H9 (cell line): ENCODE results near the gene SCNN1B. TPM values are rescaled to one million over a fixed set of nuclear protein-coding genes. Genes with fewer than 3 reads are reported as not detected.

Experiments
- DNase-seq: peaks from one replicate; pipeline ENCODE4 v3.0.0-alpha.2; 2017
- H2AFZ ChIP-seq: one replicate; pipeline ENCODE4 v1.6.1; 2013; ENCODE audit warnings: mild to moderate bottlenecking, low read length, control low read depth, moderate library complexity
- H2AK5ac ChIP-seq: 2 replicates; pipeline ENCODE4 v1.6.1; 2013; ENCODE audit warnings: low read length, control low read depth, mixed read lengths; ENCODE audit not compliant: insufficient read length
- H2BK120ac ChIP-seq: one replicate; pipeline ENCODE4 v1.6.1; 2013; ENCODE audit warnings: low read depth, mild to moderate bottlenecking, low read length, control low read depth, inconsistent platforms; ENCODE audit not compliant: poor library complexity, severe bottlenecking
- H2BK12ac ChIP-seq: 2 replicates; pipeline ENCODE4 v1.6.1; 2013; ENCODE audit warnings: low read length, control low read depth, mixed read lengths, low read depth; ENCODE audit not compliant: insufficient read length
- H2BK15ac ChIP-seq: 2 replicates; pipeline ENCODE4 v1.6.1; 2013; ENCODE audit warnings: low read depth, low read length, control low read depth
- H2BK20ac ChIP-seq: one replicate; pipeline ENCODE4 v1.6.1; 2013; ENCODE audit warnings: low read depth, mild to moderate bottlenecking, low read length, control low read depth, inconsistent platforms; ENCODE audit not compliant: poor library complexity, severe bottlenecking
- H2BK5ac ChIP-seq: 2 replicates; pipeline ENCODE4 v1.6.1; 2013; ENCODE audit warnings: low read length, control low read depth, mixed read lengths; ENCODE audit not compliant: insufficient read length
- H3K14ac ChIP-seq: 2 replicates; pipeline ENCODE4 v1.6.1; 2013; ENCODE audit warnings: low read length, control low read depth; ENCODE audit not compliant: insufficient read depth
- H3K18ac ChIP-seq: 2 replicates; pipeline ENCODE4 v1.6.1; 2013; ENCODE audit warnings: low read depth, mild to moderate bottlenecking, mixed read lengths, low read length, control low read depth; ENCODE audit not compliant: insufficient read length
- H3K23ac ChIP-seq: 2 replicates; pipeline ENCODE4 v1.6.1; 2013; ENCODE audit warnings: low read length, control low read depth, mixed read lengths, low read depth; ENCODE audit not compliant: insufficient read length
- H3K23me2 ChIP-seq: 2 replicates; pipeline ENCODE4 v1.6.1; 2013; ENCODE audit warnings: low read depth, mild to moderate bottlenecking, mixed read lengths, low read length, control low read depth; ENCODE audit not compliant: insufficient read length, poor library complexity, severe bottlenecking
- H3K27ac ChIP-seq: 2 replicates; pipeline ENCODE4 v1.5.1; 2013; ENCODE audit warnings: low read length, control low read depth, mixed read lengths, low read depth; ENCODE audit not compliant: insufficient read length
- H3K27me3 ChIP-seq: 2 replicates; pipeline ENCODE4 v1.6.1; 2013; ENCODE audit warnings: low read length, control low read depth, inconsistent platforms; ENCODE audit not compliant: insufficient read depth
- H3K4ac ChIP-seq: 2 replicates; pipeline ENCODE4 v1.6.1; 2013; ENCODE audit warnings: low read depth, mild to moderate bottlenecking, control low read depth, inconsistent platforms, low read length, moderate library complexity
- H3K4me1 ChIP-seq: 2 replicates; pipeline ENCODE4 v1.6.1; 2013; ENCODE audit warnings: low read length, control low read depth, inconsistent platforms; ENCODE audit not compliant: insufficient read depth
- H3K4me2 ChIP-seq: 2 replicates; pipeline ENCODE4 v1.6.1; 2013; ENCODE audit warnings: low read length, control low read depth, mixed read lengths; ENCODE audit not compliant: insufficient read length, insufficient read depth
- H3K56ac ChIP-seq: 2 replicates; pipeline ENCODE4 v1.6.1; 2013; ENCODE audit warnings: low read depth, mild to moderate bottlenecking, mixed read lengths, low read length, control low read depth; ENCODE audit not compliant: insufficient read length
- H3K79me1 ChIP-seq: 2 replicates; pipeline ENCODE4 v1.6.1; 2013; ENCODE audit warnings: low read depth, mild to moderate bottlenecking, moderate library complexity, low read length, control low read depth, inconsistent platforms; ENCODE audit not compliant: insufficient read depth, poor library complexity, severe bottlenecking
- H3K79me2 ChIP-seq: 2 replicates; pipeline ENCODE4 v1.6.1; 2013; ENCODE audit warnings: low read length, control low read depth, inconsistent platforms; ENCODE audit not compliant: insufficient read depth
- H3K9ac ChIP-seq: 2 replicates; pipeline ENCODE4 v1.6.1; 2013; ENCODE audit warnings: low read length, control low read depth, mixed read lengths; ENCODE audit not compliant: insufficient read length; ENCODE audit errors: extremely low read depth
- H3K9me3 ChIP-seq: one replicate; pipeline ENCODE4 v1.6.1; 2013; ENCODE audit warnings: low read depth, low read length, inconsistent platforms; ENCODE audit not compliant: control insufficient read depth
- H3T11ph ChIP-seq: one replicate; pipeline ENCODE4 v1.6.1; 2013; ENCODE audit warnings: mild to moderate bottlenecking, low read length, control low read depth, inconsistent platforms
- H4K20me1 ChIP-seq: one replicate; pipeline ENCODE4 v1.6.1; 2013; ENCODE audit not compliant: control insufficient read depth, insufficient read length, insufficient read depth
- H4K5ac ChIP-seq: 2 replicates; pipeline ENCODE4 v1.6.1; 2013; ENCODE audit warnings: low read depth, mild to moderate bottlenecking, mixed read lengths, low read length, control low read depth; ENCODE audit not compliant: insufficient read length
- H4K8ac ChIP-seq: replicated peaks from 2 replicates; pipeline ENCODE4 v1.6.1; 2013; ENCODE audit warnings: low read length, control low read depth, mixed read lengths, low read depth; ENCODE audit not compliant: insufficient read length
- H4K91ac ChIP-seq: 2 replicates; pipeline ENCODE4 v1.6.1; 2013; ENCODE audit warnings: low read depth, mild to moderate bottlenecking, moderate library complexity, mixed read lengths, low read length, control low read depth; ENCODE audit not compliant: insufficient read length
- H3K27ac Mint-ChIP-seq, 3 experiments: 2 replicates in 2 of 3; 3 replicates in 1 of 3; pipeline ENCODE4 v1.8.0; 2020 to 2021; ENCODE audit warnings: mixed read lengths in 3 of 3, mild to moderate bottlenecking in 1 of 3, moderate library complexity in 1 of 3
- H3K27me3 Mint-ChIP-seq: 2 replicates; pipeline ENCODE4 v1.8.0; 2021; ENCODE audit warnings: low read depth, mild to moderate bottlenecking, moderate library complexity, mixed read lengths
- H3K36me3 Mint-ChIP-seq, 3 experiments: 2 replicates in 2 of 3; 3 replicates in 1 of 3; pipeline ENCODE4 v1.8.0; 2020 to 2021; ENCODE audit warnings: low read depth in 3 of 3, mixed read lengths in 3 of 3; ENCODE audit not compliant: insufficient read depth in 1 of 3
- H3K4me1 Mint-ChIP-seq, 2 experiments: 2 replicates each; pipeline ENCODE4 v1.8.0; 2020; ENCODE audit warnings: mixed read lengths in 2 of 2
- H3K4me3 Mint-ChIP-seq, 2 experiments: 2 replicates in 1 of 2; 3 replicates in 1 of 2; pipeline ENCODE4 v1.8.0; 2020 to 2021; ENCODE audit warnings: mild to moderate bottlenecking in 2 of 2, mixed read lengths in 2 of 2, moderate library complexity in 1 of 2
- H3K9me3 Mint-ChIP-seq, 2 experiments: 2 replicates in 1 of 2; 3 replicates in 1 of 2; pipeline ENCODE4 v1.8.0; 2020; ENCODE audit warnings: mild to moderate bottlenecking in 2 of 2, mixed read lengths in 2 of 2, moderate library complexity in 1 of 2
- CTCF ChIP-seq: fragments of 200-600 bp; sonication (generic); conservative IDR thresholded peaks from 3 replicates; pipeline ENCODE4 v1.8.0; 2021; ENCODE audit warnings: antibody characterized with exemption, mild to moderate bottlenecking
- WGBS: extraction: QIAGEN DNeasy Blood & Tissue Kit; methylation state at CpG from one replicate; pipeline ENCODE4 v1.1.7; 2013; ENCODE audit warnings: missing lambda C conversion rate, low lambda C conversion rate, mixed read lengths; ENCODE audit not compliant: insufficient read length; ENCODE audit errors: extremely low coverage; 5-methylcytosine and 5-hydroxymethylcytosine counted together
- total RNA-seq: library from RNA; stranded (reverse); gene quantifications from 2 replicates; pipeline ENCODE4 v1.2.1, GENCODE V29; 2021

Gene SCNN1B
- total RNA-seq, 1 experiment from 2014 or later = 0.11 TPM

GRCh38 chr16:23401139-23401538 lies 99.0 kb downstream of the SCNN1B start:
- no peak for DNase-seq
- H3K4me2 ChIP-seq = no peak overlapping the region
- no peaks in the 10 kb centered on the region for H3K23me2 ChIP-seq
- no peaks in the 10 kb centered on the region for H3K9me3 ChIP-seq
- H3K27ac ChIP-seq = no peak overlapping the region
- no peak overlapping the region for H3K14ac ChIP-seq
- H4K5ac ChIP-seq = no peak overlapping the region
- H3T11ph ChIP-seq = no peak overlapping the region
- peaks cover 8% of the 10 kb centered on the region; the same call in 1 of the 2 replicates for H3K4me1 ChIP-seq
- no peak overlapping the region for H4K8ac ChIP-seq
- H3K9ac ChIP-seq = no peak overlapping the region
- no peaks in the 10 kb centered on the region for H4K20me1 ChIP-seq
- no peak overlapping the region for H2BK20ac ChIP-seq
- H3K9me3 Mint-ChIP-seq = no peaks in the 10 kb centered on the region
- H3K4ac ChIP-seq = no peak overlapping the region
- H2BK15ac ChIP-seq = no peak overlapping the region
- H2BK12ac ChIP-seq = no peak overlapping the region
- no peaks in the 10 kb centered on the region for H3K27me3 Mint-ChIP-seq
- no CpG with 5 or more reads among the region's 8 CpGs for WGBS
- H3K79me1 ChIP-seq = no peaks in the 10 kb centered on the region
- H4K91ac ChIP-seq = no peak overlapping the region
- no peak overlapping the region for H2BK5ac ChIP-seq
- no peak overlapping the region for H2AFZ ChIP-seq
- no peak overlapping the region for H3K56ac ChIP-seq
- no peak overlapping the region for H3K18ac ChIP-seq
- H3K4me1 Mint-ChIP-seq = peaks cover 32 to 36% of the 10 kb centered on the region in 2 experiments
- no peaks in the 10 kb centered on the region for H3K79me2 ChIP-seq
- H3K36me3 Mint-ChIP-seq = peaks cover 9 to 63% (median 46%) of the 10 kb centered on the region in 3 experiments
- no peak overlapping the region for H2AK5ac ChIP-seq
- no peak overlapping the region for H3K23ac ChIP-seq
- peak overlapping the region in 2 of 3 experiments; percentile 17 to 59; a peak in 3 of 7 replicates for H3K27ac Mint-ChIP-seq
- no peaks in the 10 kb centered on the region for H3K27me3 ChIP-seq
- H3K4me3 Mint-ChIP-seq = no peak overlapping the region
- no peak for TF ChIP-seq CTCF
- no peak overlapping the region for H2BK120ac ChIP-seq
